K562 (cell line): ENCODE data around the gene ZFAND3. TPM values are rescaled to one million over a fixed set of nuclear protein-coding genes. Genes with fewer than 3 reads are reported as not detected.

ENCODE experiments used
- ATAC-seq: fragments of 200-7000 bp; cut with Tn5 transposase; 3 replicates; pipeline ENCODE4 v1.9.1; 2020; ENCODE audit warnings: moderate library complexity
- BruUV-seq: library from RNA; stranded (reverse); fragments of 400-500 nt; replicated peaks from 2 replicates; lab custom pipeline; 2021; lab: Mats Ljungman, UMichigan
- CTCF ChIA-PET: fragments of 300-600 bp; formaldehyde crosslinking; extraction: SDS; loops from one replicate; lab custom pipeline; 2021; ENCODE audit warnings: low intra/inter-chr PET ratio; lab: Yijun Ruan, JAX
- POLR2A ChIA-PET: fragments of 300-600, 350-650 bp; sonication (Branson Sonifier 250); formaldehyde crosslinking; extraction: SDS; loops from one replicate; lab custom pipeline; 2021; ENCODE audit warnings: antibody characterized with exemption, inconsistent platforms; lab: Yijun Ruan, JAX
- DNase-seq, 4 experiments: peaks; one replicate each; pipeline versions ENCODE4 v3.0.0 to v3.0.0-alpha.2; 2011 to 2018; ENCODE audit warnings: low spot score in 3 of 4, mixed read lengths in 3 of 4; ENCODE audit errors: extremely low read depth in 1 of 4
- FAIRE-seq: peaks from 2 replicates; lab custom pipeline; 2011; peaks lifted over from hg19 to GRCh38; lab: Jason Lieb, UNC
- H2AFZ ChIP-seq: 2 replicates; pipeline ENCODE4 v1.6.0; 2011; ENCODE audit warnings: low read depth, low read length, control low read depth, inconsistent platforms
- H3K27ac ChIP-seq: fragments of 200-600 bp; 3 replicates; pipeline ENCODE4 v1.8.0; 2011; ENCODE audit warnings: low read depth, mild to moderate bottlenecking, control low read depth, inconsistent platforms, low read length, moderate library complexity, mixed read lengths; ENCODE audit errors: extremely low read depth
- H3K27me3 ChIP-seq, 2 experiments: fragments of 300-600 bp in 1 of 2; 2 replicates in 1 of 2; 3 replicates in 1 of 2; pipeline versions ENCODE4 v1.6.0 to v1.8.0; 2011; ENCODE audit warnings: inconsistent platforms in 2 of 2, low read length in 2 of 2, mild to moderate bottlenecking in 1 of 2, mixed read lengths in 1 of 2, moderate library complexity in 1 of 2; ENCODE audit not compliant: control insufficient read depth in 2 of 2, insufficient read depth in 2 of 2
- H3K36me3 ChIP-seq: fragments of 300-600 bp; 3 replicates; pipeline ENCODE4 v1.8.0; 2011; ENCODE audit warnings: mild to moderate bottlenecking, low read length, inconsistent platforms; ENCODE audit not compliant: control insufficient read depth, insufficient read depth
- H3K4me1 ChIP-seq, 2 experiments: fragments of 200-600 bp in 1 of 2; replicated peaks in 1 of 2; 2 replicates in 1 of 2; 3 replicates in 1 of 2; pipeline versions ENCODE4 v1.5.1 to v1.8.0; 2011; ENCODE audit warnings: inconsistent platforms in 2 of 2, low read length in 2 of 2, mild to moderate bottlenecking in 1 of 2, mixed read lengths in 1 of 2, moderate library complexity in 1 of 2; ENCODE audit not compliant: control insufficient read depth in 2 of 2, insufficient read depth in 2 of 2
- H3K4me2 ChIP-seq: 2 replicates; pipeline ENCODE4 v1.6.1; 2011; ENCODE audit warnings: low read length, control low read depth, inconsistent platforms, mixed read lengths; ENCODE audit not compliant: insufficient read depth
- H3K4me3 ChIP-seq: fragments of 200-600 bp; sonication (generic), shearing (Covaris generic); 2 replicates; pipeline ENCODE4 v1.5.1; 2016; ENCODE audit warnings: control low read depth, inconsistent platforms
- H3K79me2 ChIP-seq: fragments of 200-600 bp; 3 replicates; pipeline ENCODE4 v1.8.0; 2011; ENCODE audit warnings: low read length, inconsistent platforms; ENCODE audit not compliant: control insufficient read depth, insufficient read depth
- H3K9ac ChIP-seq, 2 experiments: 2 replicates each; pipeline versions ENCODE4 v1.6.0 to v1.6.1; 2011; ENCODE audit warnings: low read depth in 2 of 2, low read length in 2 of 2, control low read depth in 1 of 2, inconsistent platforms in 1 of 2, mild to moderate bottlenecking in 1 of 2, mixed read lengths in 1 of 2; ENCODE audit not compliant: insufficient read depth in 1 of 2
- H3K9me1 ChIP-seq: one replicate; pipeline ENCODE4 v1.6.0; 2011; ENCODE audit warnings: inconsistent platforms, mild to moderate bottlenecking, low read length, moderate library complexity; ENCODE audit not compliant: control insufficient read depth, insufficient read depth
- H3K9me3 ChIP-seq: replicated peaks from 2 replicates; pipeline ENCODE4 v1.5.1; 2011; ENCODE audit warnings: low read depth, low read length, inconsistent platforms; ENCODE audit not compliant: control insufficient read depth, insufficient read depth
- H4K20me1 ChIP-seq: replicated peaks from 2 replicates; pipeline ENCODE4 v1.6.1; 2011; ENCODE audit warnings: low read length, inconsistent platforms, mixed read lengths; ENCODE audit not compliant: control insufficient read depth, insufficient read depth
- CXXC5 ChIP-seq: fragments of 250-450 bp; sonication (Bioruptor Pico); IDR thresholded peaks from 2 replicates; pipeline ENCODE4 v1.8.0; 2022; ENCODE audit warnings: inconsistent platforms, mild to moderate bottlenecking, moderate library complexity
- FOSL1 ChIP-seq: fragments of 200-800 bp; sonication (Bioruptor generic); conservative IDR thresholded peaks from 2 replicates; pipeline ENCODE4 v1.6.1; 2016; ENCODE audit warnings: missing genetic modification characterization, missing compliant biosample characterization
- GTF2E2 ChIP-seq: fragments of 200-800 bp; sonication (Bioruptor generic); IDR thresholded peaks from 2 replicates; pipeline ENCODE4 v1.6.1; 2016; ENCODE audit warnings: missing genetic modification characterization, missing compliant biosample characterization
- L3MBTL2 ChIP-seq: fragments of 450-650 bp; IDR thresholded peaks from 2 replicates; pipeline ENCODE4 v1.6.1; 2016; ENCODE audit warnings: mild to moderate bottlenecking, moderate library complexity
- NCOA4 ChIP-seq: fragments of 450-650 bp; IDR thresholded peaks from 2 replicates; pipeline ENCODE4 v1.6.1; 2018; ENCODE audit warnings: mild to moderate bottlenecking; ENCODE audit not compliant: partially characterized antibody
- NFRKB ChIP-seq: fragments of 450-650 bp; IDR thresholded peaks from 2 replicates; pipeline ENCODE4 v1.6.1; 2016; ENCODE audit warnings: low read depth
- SP1 ChIP-seq: sonication (generic); formaldehyde crosslinking; IDR thresholded peaks from 2 replicates; pipeline ENCODE4 v1.8.1; 2022; ENCODE audit warnings: mild to moderate bottlenecking, missing genetic modification reagents
- TEAD4 ChIP-seq, 2 experiments: sonication (generic) in 1 of 2; formaldehyde crosslinking in 1 of 2; IDR thresholded peaks; 2 replicates each; pipeline versions ENCODE4 v1.6.1 to v1.8.0; 2012 to 2022; ENCODE audit warnings: borderline replicate concordance in 1 of 2, inconsistent platforms in 1 of 2, low read length in 1 of 2, mild to moderate bottlenecking in 1 of 2, missing genetic modification reagents in 1 of 2
- TOE1 ChIP-seq, 2 experiments: fragments of 450-650 bp in 1 of 2; sonication (generic) in 1 of 2; formaldehyde crosslinking in 1 of 2; IDR thresholded peaks; 2 replicates each; pipeline versions ENCODE4 v1.7.1 to v1.8.0; 2016 to 2022; ENCODE audit warnings: borderline replicate concordance in 2 of 2, mild to moderate bottlenecking in 2 of 2, antibody characterized with exemption in 1 of 2, inconsistent platforms in 1 of 2, low read depth in 1 of 2, missing genetic modification reagents in 1 of 2, moderate library complexity in 1 of 2
- WGBS: fragments of 100-300 bp; shearing (Covaris generic); methylation state at CpG from one replicate; pipeline ENCODE4 v1.1.6; 2016; ENCODE audit warnings: low coverage, mixed read lengths; ENCODE audit not compliant: insufficient coverage; ENCODE audit errors: missing lambda C conversion rate; 5-methylcytosine and 5-hydroxymethylcytosine counted together
- in situ Hi-C: fragments of 300-500 bp; cut with MboI; formaldehyde crosslinking; loops from 4 replicates; pipeline ENCODE4 v1.15.0; 2018; ENCODE audit warnings: inconsistent platforms, mixed read lengths
- intact Hi-C: fragments of 100-400 bp; cut with micrococcal nuclease; formaldehyde crosslinking; loops from 2 replicates; pipeline ENCODE4 v1.14.2; 2022
- polyA plus RNA-seq, 8 experiments: library from polyadenylated mRNA; depleted of rRNA in 4 of 8; stranded (reverse) in 5 of 8; unstranded in 3 of 8; fragments of >200 nt; fragmentation: Nextera tagmentation in 2 of 8; fragmentation: Illumina TruSeq in 1 of 8; extraction: Ambion mirVana in 2 of 8; extraction: Trizol in 1 of 8; gene quantifications; 2 replicates each; pipeline versions ENCODE4 v1.2.1 to v1.2.3, GENCODE V29; 2011 to 2014; ENCODE audit warnings: inconsistent platforms in 1 of 8, missing spikeins in 1 of 8
- total RNA-seq, 7 experiments: library from RNA; depleted of rRNA in 6 of 7; stranded (reverse); fragments of >200 nt in 6 of 7; fragmentation: Illumina TruSeq in 2 of 7; extraction: Trizol in 2 of 7; gene quantifications; 2 replicates each; pipeline versions ENCODE4 v1.2.1 to v1.2.3, GENCODE V29; 2011 to 2021; ENCODE audit warnings: low replicate concordance in 1 of 7
- TF ChIP-seq, protein P1 (sequence below): fragments of 250-450 bp; sonication (Bioruptor Pico); IDR thresholded peaks from 2 replicates; pipeline ENCODE4 v1.5.0; 2020; ENCODE audit warnings: mild to moderate bottlenecking
- TF ChIP-seq, protein P2 (sequence below), 2 experiments: fragments of 450-650 bp; IDR thresholded peaks; 2 replicates each; pipeline ENCODE4 v1.6.1; 2016; ENCODE audit warnings: mild to moderate bottlenecking in 2 of 2, borderline replicate concordance in 1 of 2, low read depth in 1 of 2, moderate library complexity in 1 of 2

The ZFAND3 gene
- total and polyA plus RNA-seq, 9 of the 15 experiments (the other 6 are each of a cell fraction or from before 2014, with no cell fraction given) = 0.81 to 26.6 (median 11.8) TPM

DNA sequence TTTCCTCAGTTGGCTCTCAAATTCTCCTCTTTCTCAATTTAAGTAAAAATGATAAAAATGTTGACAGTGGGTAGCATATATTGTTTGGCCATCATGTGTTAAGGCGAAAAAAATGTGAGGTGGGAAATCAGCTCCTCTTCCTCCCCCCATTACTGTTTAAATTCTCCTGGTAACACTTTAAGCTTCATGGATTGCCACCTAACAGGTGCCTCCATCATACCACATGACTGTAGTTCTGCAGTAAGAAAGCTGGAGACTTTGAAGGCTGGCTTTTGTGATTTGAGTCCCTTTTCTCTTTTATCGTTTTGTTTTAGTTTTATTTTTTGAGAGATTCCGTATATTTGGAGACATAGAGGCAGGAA lies 1.2 kb downstream of the ZFAND3 start:
- WGBS = 9% methylated on average over 3 of the region's 3 CpGs
- Histone ChIP-seq H3K4me2 (peak overlapping the region; percentile 76), H3K4me3 (peak overlapping the region; percentile 61), H3K9me3 (no peaks in the 10 kb centered on the region), H3K4me1 (peaks cover 17 to 38% of the 10 kb centered on the region in 2 experiments; a peak in 3 of 5 replicates), H4K20me1 (peaks cover 24% of the 10 kb centered on the region), H3K79me2 (peaks cover 56% of the 10 kb centered on the region), H3K27me3 (no peaks in the 10 kb centered on the region), H3K36me3 (no peaks in the 10 kb centered on the region; the same call in 1 of the 3 replicates), H3K9ac (peak overlapping the region in 1 of 2 experiments; percentile 64; a peak in 2 of 4 replicates), H2AFZ (peak overlapping the region; percentile 48; the same call in 1 of the 2 replicates), H3K9me1 (peaks cover 7% of the 10 kb centered on the region), H3K27ac (peak overlapping the region; percentile 65)
- ChIA-PET CTCF (no interaction called here), POLR2A (interaction anchor here (0.6 to 3.1 kb wide), 6 partner anchors 11 to 200 kb away, joined by 3 to 14 read pairs (median 4); no protein-coding TSS in a partner anchor)
- BruUV-seq = no TSS peak
- in situ Hi-C loops (no loop called here), intact Hi-C loops (no loop called here)
- DNase-seq (peak in 1 of 4 experiments; percentile 28), ATAC-seq (no peak), FAIRE-seq (no peak)
- TF ChIP-seq L3MBTL2 (0 out of 2 replicates have a peak, but pooled peaks have one; percentile 37), SP1 (CRISPR knock-in tag) (0 out of 2 replicates have a peak, but pooled peaks have one; percentile 1), GTF2E2 (no peak), TOE1 (IDR thresholded peaks at IDR 0.05; ENCODE audit: borderline replicate concordance) (0 out of 2 replicates have a peak, but pooled peaks have one; percentile 9), TOE1 (CRISPR knock-in tag; IDR thresholded peaks at IDR 0.05; ENCODE audit: borderline replicate concordance, low read depth) (no peak), NFRKB (0 out of 2 replicates have a peak, but pooled peaks have one; percentile 1), FOSL1 (tag) (peak; percentile 6; the same call in 1 of the 2 replicates), CXXC5 (no peak), TEAD4 (IDR thresholded peaks at IDR 0.05; ENCODE audit: low read length) (peak; percentile 2; the same call in 1 of the 2 replicates), TEAD4 (CRISPR knock-in tag; IDR thresholded peaks at IDR 0.05; ENCODE audit: borderline replicate concordance) (no peak), NCOA4 (peak; percentile 27)
- TF ChIP-seq, protein P1, sequence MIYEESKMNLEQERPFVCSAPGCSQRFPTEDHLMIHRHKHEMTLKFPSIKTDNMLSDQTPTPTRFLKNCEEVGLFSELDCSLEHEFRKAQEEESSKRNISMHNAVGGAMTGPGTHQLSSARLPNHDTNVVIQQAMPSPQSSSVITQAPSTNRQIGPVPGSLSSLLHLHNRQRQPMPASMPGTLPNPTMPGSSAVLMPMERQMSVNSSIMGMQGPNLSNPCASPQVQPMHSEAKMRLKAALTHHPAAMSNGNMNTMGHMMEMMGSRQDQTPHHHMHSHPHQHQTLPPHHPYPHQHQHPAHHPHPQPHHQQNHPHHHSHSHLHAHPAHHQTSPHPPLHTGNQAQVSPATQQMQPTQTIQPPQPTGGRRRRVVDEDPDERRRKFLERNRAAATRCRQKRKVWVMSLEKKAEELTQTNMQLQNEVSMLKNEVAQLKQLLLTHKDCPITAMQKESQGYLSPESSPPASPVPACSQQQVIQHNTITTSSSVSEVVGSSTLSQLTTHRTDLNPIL (CRISPR knock-in tag) = 0 out of 2 replicates have a peak, but pooled peaks have one; percentile 26
- TF ChIP-seq, protein P2, sequence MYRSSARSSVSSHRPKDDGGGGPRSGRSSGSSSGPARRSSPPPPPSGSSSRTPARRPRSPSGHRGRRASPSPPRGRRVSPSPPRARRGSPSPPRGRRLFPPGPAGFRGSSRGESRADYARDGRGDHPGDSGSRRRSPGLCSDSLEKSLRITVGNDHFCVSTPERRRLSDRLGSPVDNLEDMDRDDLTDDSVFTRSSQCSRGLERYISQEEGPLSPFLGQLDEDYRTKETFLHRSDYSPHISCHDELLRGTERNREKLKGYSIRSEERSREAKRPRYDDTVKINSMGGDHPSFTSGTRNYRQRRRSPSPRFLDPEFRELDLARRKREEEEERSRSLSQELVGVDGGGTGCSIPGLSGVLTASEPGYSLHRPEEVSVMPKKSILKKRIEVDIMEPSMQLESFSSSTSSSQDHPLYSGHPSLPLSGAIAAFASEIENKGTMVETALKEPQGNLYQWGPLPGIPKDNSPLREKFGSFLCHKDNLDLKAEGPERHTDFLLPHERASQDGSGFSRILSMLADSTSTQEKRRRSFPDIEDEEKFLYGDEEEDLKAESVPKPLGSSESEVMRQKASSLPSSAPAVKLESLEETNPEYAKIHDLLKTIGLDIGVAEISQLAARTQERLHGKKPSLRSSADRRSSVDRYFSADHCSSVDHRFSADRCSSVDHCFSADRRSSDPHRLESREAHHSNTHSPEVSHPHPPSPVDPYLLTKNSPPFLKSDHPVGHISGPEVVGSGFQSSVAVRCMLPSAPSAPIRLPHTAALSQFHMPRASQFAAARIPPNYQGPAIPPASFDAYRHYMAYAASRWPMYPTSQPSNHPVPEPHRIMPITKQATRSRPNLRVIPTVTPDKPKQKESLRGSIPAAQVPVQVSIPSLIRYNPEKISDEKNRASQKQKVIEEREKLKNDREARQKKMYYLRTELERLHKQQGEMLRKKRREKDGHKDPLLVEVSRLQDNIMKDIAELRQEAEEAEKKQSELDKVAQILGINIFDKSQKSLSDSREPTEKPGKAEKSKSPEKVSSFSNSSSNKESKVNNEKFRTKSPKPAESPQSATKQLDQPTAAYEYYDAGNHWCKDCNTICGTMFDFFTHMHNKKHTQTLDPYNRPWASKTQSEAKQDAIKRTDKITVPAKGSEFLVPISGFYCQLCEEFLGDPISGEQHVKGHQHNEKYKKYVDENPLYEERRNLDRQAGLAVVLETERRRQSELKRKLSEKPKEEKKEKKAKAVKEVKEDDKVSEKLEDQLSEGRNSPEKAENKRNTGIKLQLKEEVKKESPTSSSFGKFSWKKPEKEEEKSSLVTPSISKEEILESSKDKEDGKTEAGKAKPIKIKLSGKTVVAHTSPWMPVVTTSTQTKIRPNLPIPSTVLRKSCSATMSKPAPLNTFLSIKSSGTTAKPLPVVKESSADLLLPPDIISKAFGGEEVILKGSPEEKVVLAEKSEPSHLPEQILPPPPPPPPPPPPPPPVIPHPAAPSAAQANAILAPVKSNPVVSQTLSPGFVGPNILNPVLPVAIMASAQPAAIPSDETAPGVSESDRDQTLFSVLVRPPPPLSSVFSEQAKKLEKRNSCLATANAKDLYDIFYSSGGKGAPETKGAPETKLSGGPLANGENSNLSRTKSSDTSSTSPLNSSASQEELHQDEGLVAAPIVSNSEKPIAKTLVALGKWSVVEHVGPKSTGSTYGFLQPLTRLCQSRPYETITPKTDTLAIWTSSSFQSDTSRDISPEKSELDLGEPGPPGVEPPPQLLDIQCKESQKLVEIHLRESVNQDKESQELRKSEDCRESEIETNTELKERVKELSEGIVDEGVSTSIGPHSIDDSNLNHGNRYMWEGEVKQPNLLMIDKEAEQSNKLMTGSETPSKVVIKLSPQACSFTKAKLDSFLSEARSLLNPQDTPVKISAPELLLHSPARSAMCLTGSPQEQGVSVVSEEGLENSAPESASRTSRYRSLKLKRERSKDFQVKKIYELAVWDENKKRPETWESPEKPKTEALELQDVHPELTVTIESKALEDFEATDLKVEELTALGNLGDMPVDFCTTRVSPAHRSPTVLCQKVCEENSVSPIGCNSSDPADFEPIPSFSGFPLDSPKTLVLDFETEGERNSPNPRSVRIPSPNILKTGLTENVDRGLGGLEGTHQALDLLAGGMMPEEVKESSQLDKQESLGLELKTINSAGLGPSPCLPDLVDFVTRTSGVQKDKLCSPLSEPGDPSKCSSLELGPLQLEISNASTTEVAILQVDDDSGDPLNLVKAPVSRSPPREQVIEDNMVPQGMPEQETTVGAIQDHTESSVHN (IDR thresholded peaks at IDR 0.05; ENCODE audit: borderline replicate concordance in 1 of 2, low read depth in 1 of 2) = 0 out of 4 replicates have a peak, but pooled peaks of 1 of the 2 experiments have one; percentile 9
